ENCODE measurements around the gene PNP.

The PNP gene

GRCh38 chr14:20492486-20492885 lies 23.3 kb downstream of the PNP start:
- no peak for DNase-seq (ENCODE audit: low read depth in 1 of 2, low spot score in 1 of 2)
- Histone ChIP-seq H3K4me3 (replicated peaks; ENCODE audit: insufficient read depth, low read length) (no peak overlapping the region), H3K27me3 (ENCODE audit: insufficient read depth, poor library complexity, severe bottlenecking) (no peaks in the 10 kb centered on the region), H3K27ac (replicated peaks) (peak overlapping the region; percentile 89)
- TF ChIP-seq SPI1 (IDR thresholded peaks at IDR 0.05; ENCODE audit: borderline replicate concordance, low read depth) (no peak), GABPA (IDR thresholded peaks at IDR 0.05; ENCODE audit: low read depth) (no peak), CTCF (IDR thresholded peaks at IDR 0.05; ENCODE audit: insufficient read depth, low read length) (no peak), POLR2AphosphoS5 (IDR thresholded peaks at IDR 0.05; ENCODE audit: low read depth) (no peak)
- TF ChIP-seq, protein P1, sequence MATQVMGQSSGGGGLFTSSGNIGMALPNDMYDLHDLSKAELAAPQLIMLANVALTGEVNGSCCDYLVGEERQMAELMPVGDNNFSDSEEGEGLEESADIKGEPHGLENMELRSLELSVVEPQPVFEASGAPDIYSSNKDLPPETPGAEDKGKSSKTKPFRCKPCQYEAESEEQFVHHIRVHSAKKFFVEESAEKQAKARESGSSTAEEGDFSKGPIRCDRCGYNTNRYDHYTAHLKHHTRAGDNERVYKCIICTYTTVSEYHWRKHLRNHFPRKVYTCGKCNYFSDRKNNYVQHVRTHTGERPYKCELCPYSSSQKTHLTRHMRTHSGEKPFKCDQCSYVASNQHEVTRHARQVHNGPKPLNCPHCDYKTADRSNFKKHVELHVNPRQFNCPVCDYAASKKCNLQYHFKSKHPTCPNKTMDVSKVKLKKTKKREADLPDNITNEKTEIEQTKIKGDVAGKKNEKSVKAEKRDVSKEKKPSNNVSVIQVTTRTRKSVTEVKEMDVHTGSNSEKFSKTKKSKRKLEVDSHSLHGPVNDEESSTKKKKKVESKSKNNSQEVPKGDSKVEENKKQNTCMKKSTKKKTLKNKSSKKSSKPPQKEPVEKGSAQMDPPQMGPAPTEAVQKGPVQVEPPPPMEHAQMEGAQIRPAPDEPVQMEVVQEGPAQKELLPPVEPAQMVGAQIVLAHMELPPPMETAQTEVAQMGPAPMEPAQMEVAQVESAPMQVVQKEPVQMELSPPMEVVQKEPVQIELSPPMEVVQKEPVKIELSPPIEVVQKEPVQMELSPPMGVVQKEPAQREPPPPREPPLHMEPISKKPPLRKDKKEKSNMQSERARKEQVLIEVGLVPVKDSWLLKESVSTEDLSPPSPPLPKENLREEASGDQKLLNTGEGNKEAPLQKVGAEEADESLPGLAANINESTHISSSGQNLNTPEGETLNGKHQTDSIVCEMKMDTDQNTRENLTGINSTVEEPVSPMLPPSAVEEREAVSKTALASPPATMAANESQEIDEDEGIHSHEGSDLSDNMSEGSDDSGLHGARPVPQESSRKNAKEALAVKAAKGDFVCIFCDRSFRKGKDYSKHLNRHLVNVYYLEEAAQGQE (IDR thresholded peaks at IDR 0.05; ENCODE audit: insufficient replicate concordance, low read depth) = no peak

GRCh38 chr14:20493634-20494033 lies 24.4 kb downstream of the PNP start:
- no peaks in the 10 kb centered on the region for H3K27me3 ChIP-seq (ENCODE audit: insufficient read depth, poor library complexity, severe bottlenecking)
- peak overlapping the region; percentile 89 for H3K27ac ChIP-seq (replicated peaks)
- TF ChIP-seq SPI1 (IDR thresholded peaks at IDR 0.05; ENCODE audit: borderline replicate concordance, low read depth) (peak; percentile 100), CTCF (IDR thresholded peaks at IDR 0.05; ENCODE audit: insufficient read depth, low read length) (no peak), GABPA (IDR thresholded peaks at IDR 0.05; ENCODE audit: low read depth) (no peak), POLR2AphosphoS5 (IDR thresholded peaks at IDR 0.05; ENCODE audit: low read depth) (peak; percentile 15; the same call in 1 of the 2 replicates)
- TF ChIP-seq, protein P1 (IDR thresholded peaks at IDR 0.05; ENCODE audit: insufficient replicate concordance, low read depth) = no peak
- DNase-seq (ENCODE audit: low read depth in 1 of 2, low spot score in 1 of 2) = peak in 1 of 2 experiments; percentile 88
- H3K4me3 ChIP-seq (replicated peaks; ENCODE audit: insufficient read depth, low read length) = no peak overlapping the region

DNA sequence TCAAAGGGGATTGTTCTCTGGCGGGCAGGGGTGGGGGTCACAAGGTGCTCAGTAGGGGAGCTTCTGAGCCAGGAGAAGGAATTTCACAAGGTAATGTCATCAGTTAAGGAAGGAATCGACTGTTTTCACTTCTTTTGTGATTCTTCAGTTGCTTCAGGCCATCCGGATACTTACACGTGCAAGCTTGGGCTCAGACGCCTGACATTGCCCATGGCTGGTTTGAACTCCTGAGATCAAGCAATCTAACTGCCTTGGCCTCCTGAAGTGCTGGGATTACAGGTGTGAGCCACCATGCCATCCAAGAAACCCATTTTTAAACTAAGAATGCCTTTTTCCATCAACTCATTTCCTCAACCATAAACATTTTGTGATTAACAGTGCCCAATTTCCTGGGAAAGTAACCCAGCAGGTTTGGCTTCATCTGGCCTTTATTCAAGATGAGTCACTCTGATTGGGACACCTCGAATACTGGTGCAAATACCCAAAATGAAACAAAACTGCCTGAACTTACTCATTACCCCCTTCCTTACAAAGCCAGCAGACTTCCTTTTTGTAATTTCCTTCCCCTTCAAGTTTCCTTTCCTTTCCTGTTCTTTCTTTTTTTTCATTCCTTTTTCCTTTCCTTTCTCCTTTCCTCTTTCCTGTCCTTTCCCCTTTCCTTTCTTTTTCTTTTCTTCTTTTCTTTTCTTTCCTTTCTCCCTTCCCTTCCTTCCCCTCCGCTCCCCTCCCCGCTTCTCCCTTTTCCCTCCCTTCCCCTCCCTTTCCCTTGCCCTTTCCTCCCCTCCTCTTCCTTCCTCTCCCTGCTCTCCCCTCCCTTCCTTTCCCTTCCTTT lies 25.9 kb downstream of the PNP start:
- H3K4me3 ChIP-seq (replicated peaks; ENCODE audit: insufficient read depth, low read length) = no peak overlapping the region
- TF ChIP-seq GABPA (IDR thresholded peaks at IDR 0.05; ENCODE audit: low read depth) (no peak), SPI1 (IDR thresholded peaks at IDR 0.05; ENCODE audit: borderline replicate concordance, low read depth) (peak; percentile 61; the same call in 1 of the 2 replicates), POLR2AphosphoS5 (IDR thresholded peaks at IDR 0.05; ENCODE audit: low read depth) (no peak)
- TF ChIP-seq, protein P1 (IDR thresholded peaks at IDR 0.05; ENCODE audit: insufficient replicate concordance, low read depth) = no peak
- H3K27me3 ChIP-seq (ENCODE audit: insufficient read depth, poor library complexity, severe bottlenecking) = no peaks in the 10 kb centered on the region
- H3K27ac ChIP-seq (replicated peaks) = peak overlapping the region; percentile 89
- peak in 1 of 2 experiments; percentile 69 for DNase-seq (ENCODE audit: low read depth in 1 of 2, low spot score in 1 of 2)
